HT-29 (cell line): ENCODE measurements around the gene PNMA6A. TPM values are rescaled to one million over a fixed set of nuclear protein-coding genes. Genes with fewer than 3 reads are reported as not detected.
"Not testable (repeated sequence)": the region's sequence is repeated elsewhere in the genome, so short reads cannot be mapped to it uniquely, and the experiment has no call there.

ENCODE experiments used
- DNase-seq: peaks from one replicate; pipeline ENCODE4 v3.0.0-alpha.2; 2015; ENCODE audit warnings: low spot score
- total RNA-seq: library from RNA; depleted of rRNA; stranded (reverse); fragments of >200 nt; shearing (Covaris generic); gene quantifications from 2 replicates; pipeline ENCODE4 v1.2.3, GENCODE V29; 2014; rRNA removed

The PNMA6A gene
- total RNA-seq, result not detected in 2 replicates

DNA sequence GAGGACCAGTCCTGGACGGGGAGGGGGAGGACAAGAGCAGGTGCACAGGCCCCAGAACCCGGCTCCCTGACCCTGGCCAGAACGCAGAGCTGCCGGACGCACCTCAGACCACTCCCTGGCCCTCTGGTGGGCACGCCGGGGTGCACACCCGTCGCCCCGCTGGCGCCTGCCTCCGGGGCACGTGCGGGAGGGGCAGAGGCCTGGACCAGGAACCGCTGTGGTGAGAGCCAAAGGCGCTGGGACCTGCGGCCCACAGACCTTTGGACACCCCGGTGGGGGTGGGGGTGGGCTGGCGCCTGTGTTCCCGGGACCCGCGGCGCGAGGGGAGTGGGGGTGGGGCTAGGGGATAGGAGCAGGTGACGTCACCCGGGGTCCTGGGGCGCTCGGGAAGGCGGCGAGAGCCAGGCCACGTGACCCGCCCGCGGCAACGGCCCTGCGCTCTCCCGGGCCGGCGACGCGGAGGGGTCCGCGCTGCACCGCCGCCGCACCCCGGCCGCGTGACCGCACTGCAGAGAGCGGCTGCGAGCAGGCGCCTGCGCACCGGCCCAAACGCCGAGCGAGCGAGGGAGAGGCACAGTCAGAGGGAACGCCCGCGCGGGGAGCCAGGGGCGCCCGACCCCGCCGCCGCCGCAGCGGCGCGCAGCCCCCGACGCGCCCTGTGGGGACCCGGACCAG lies at the start of gene PNMA6A:
Gene PNMA6A (plus strand): TSS at position 546 of the 675 bp plus-strand sequence. CDS start 609 bp downstream, outside the sequence.
- DNase-seq, result not testable (repeated sequence)

DNA sequence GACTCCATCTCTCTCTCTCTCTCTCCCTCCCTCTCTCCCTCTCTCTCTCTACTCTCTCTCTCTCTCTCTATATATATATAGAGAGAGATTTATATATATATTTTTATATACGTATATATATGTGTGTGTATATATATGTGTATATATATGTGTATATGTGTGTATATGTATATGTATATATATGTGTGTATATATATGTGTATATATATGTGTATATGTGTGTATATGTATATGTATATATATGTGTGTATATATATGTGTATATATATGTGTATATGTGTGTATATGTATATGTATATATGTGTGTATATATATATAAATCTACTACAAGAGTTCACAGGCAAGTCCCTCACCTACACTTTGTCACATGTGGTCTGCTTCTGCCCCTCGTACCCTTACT lies 45.8 kb upstream of the PNMA6A start:
- DNase-seq, result not testable (repeated sequence)

DNA sequence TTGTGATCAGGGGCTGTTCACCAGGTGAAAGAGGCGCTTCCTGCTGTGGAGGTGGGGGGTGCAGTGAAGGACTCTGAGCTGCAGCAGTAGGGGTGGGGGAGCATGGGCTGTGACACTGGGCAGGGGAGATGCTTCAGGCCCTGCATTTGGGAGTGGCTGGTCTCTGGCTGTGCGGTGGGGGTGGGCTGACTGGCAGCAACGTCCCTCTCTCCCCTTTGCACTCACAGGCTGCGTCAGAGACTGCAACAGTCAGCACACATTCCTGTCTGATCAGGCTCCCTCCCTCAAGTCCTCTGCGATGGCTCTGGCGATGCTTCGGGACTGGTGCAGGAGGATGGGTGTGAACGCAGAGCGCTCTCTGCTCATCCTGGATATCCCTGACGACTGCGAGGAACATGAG lies 43.8 kb upstream of the PNMA6A start:
- not testable (repeated sequence) for DNase-seq

DNA sequence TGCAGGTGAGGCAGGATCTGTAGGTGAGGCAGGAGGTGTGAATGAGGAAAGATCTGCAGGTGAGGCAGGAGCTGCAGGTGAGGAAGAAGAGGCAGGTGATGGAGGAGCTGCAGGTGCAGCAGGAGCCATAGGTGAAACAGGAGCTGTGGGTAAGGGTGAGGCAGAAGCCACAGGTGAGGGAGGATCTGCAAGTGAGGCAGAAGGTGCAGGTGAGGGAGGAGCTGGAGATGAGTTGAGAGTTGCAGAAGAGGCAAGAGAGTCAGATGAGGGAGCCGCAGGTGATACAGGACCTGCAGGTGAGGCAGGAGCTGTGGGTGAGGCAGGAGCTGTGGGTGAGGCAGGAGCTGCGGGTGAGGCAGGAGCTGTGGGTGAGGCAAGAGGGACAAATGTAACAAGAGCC lies 43.1 kb upstream of the PNMA6A start:
- DNase-seq, result no peak

DNA sequence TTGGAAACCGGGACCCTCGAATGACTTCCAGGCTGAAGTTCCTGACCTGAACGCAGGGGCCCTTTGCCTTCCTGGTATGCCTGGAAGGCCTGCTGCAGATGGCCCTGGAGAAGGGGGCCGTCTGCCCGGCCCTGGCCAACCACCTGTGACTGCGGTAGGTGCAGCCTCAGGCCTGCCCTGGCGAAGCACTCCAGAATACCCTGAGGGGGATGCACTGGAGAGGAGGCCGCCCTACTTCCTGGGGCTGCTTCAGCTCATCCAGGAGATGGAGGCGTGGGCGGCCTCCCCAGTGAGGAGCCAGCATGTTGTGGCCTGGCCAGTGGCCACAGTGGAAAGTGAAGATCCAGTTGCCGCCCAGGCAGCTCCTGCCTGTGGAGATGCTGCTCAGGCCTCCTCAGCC lies 42.4 kb upstream of the PNMA6A start:
- DNase-seq, result no peak

DNA sequence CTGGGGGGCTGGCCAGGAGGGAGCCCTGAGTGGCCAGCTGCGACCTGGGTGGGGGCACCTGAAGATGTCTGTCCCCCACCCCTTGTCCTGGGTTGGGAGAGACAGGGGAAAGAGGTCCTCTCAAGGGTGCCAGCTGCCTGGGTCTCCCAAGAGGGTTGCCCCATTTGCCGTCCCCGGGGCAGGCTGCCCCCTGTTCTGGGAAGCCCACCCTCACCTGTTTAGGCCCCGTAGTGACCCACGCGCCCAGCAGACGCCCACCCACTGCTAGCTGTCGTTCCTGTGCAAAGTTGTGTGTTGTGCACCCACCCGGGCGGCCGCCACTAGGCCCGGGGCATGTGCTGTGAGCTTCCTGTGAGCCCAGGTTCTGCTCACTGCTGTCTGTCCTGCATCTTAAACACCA lies 41.5 kb upstream of the PNMA6A start:
- DNase-seq, result no peak

DNA sequence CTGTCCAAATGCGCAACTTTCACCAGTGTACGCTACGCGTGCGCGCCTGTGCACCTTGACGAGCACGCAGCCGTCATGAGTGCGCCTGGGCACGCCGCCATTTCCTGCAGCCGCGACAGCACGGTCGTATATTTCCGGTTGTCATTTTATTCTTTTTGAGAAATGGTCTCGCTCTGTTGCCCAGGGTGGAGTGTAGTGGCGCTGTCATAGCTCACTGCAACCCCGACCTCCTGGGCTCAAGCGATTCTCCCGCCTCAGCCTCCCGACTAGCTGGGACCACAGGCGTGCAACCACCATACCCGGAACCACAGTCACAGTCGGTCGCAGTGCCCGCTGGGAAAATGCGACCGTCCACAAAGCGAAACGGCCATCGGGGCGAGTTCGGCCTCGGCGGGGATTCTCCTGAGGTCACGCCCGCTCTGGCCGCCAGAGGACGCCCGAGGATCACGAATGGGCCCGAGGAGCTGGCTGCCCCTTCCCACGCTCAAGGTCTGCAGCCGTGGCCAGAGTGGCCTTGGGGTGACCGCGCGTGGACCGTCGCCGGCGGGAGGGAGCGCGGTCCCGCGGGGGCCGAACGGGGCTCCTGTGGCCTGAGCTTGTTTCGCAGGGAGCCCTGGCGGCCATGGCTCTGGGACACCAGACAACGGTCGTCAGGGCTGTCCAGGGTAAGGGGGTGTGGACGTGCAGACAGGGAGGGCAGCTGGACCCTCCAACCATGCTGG lies 39.7 kb upstream of the PNMA6A start:
- DNase-seq, result peak; percentile 57

DNA sequence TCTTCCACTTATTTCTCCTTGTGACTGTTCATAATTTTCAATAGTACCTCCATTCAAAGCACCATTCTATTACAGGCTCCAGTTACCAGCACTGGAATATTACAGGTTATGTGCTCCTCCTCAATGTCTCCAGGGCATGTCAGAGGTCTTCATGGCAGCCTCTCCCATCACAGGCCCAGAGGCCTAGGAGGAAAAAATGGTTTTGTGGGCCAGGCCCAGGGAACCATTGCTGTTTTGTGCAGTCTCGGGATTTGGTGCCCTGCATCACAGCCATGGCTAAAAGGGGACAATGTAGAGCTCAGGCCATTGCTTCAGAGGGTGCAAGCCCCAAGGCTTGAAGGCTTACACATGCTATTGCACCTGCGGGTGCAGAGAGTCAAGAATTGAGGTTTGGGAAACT lies 23.2 kb upstream of the PNMA6A start:
- no peak for DNase-seq

DNA sequence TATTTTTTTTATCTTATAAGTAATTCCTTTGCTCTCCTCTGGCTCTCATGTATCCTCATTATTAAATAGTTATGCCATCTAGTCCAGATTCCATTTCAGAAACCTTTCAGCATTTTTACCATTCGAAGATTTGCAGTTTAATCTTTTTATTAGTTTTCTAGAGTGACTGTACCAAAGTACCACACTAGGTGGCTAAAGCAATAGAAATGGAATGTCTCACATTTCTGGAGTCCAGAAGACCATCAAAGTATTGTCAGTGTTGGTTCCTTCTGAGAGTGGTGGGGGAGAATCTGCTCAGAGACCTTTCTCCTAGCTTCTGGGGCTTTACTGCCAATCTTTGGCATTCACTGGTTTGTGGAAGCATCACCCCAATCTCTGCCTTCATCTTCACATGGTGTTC lies 19.7 kb upstream of the PNMA6A start:
- DNase-seq, result no peak

DNA sequence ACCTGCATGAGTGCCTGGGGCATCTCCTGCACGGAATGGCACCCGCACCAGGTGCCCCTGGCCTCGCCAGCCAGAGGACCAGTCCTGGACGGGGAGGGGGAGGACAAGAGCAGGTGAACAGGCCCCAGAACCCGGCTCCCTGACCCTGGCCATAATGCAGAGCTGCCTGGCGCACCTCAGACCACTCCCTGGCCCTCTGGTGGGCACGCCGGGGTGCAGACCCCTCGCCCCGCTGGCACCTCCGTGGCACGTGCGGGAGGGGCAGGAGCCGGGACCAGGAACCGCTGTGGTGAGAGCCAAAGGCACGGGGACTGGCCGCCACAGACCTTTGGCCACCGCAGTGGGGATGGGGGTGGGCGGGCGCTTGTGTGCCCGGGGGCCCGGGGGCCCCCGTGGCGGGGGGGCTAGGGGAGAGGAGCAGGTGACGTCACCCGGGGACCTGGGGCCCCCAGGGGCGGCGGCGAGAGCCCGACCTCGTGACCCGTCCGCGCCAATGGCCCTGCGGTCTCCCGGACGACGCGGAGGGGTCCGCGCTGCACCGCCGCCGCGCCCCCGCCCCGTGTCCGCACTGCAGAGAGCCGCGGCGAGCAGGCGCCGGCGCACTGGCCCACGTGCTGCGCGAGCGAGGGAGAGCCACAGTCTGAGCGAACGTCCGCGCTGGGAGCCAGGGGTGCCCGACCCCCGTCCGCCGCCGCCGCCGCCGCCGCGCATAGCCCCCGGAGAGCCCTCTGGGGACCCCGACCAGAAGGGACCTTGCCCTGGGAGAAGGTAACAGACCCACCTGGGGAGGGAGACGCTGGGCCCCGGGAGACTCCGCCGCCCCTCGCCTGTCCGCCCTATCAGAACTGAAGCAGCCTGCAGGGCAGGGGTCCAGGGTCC lies 16.1 kb upstream of the PNMA6A start, which contains the start of gene PNMA3:
Gene PNMA3 (plus strand): TSS at position 600 of the 879 bp plus-strand sequence. CDS start 586 bp downstream, outside the sequence.
- DNase-seq, result no peak

DNA sequence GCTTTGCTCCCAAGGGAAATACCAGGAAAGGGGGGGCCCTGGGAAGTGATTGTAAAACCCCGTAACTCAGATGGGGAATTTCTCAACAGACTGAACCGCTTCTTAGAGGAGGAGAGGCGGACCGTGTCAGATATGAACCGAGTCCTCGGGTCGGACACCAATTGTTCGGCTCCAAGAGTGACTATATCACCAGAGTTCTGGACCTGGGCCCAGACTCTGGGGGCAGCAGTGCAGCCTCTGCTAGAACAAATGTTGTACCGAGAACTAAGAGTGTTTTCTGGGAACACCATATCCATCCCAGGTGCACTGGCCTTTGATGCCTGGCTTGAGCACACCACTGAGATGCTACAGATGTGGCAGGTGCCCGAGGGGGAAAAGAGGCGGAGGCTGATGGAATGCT lies 15.0 kb upstream of the PNMA6A start:
- DNase-seq, result no peak

DNA sequence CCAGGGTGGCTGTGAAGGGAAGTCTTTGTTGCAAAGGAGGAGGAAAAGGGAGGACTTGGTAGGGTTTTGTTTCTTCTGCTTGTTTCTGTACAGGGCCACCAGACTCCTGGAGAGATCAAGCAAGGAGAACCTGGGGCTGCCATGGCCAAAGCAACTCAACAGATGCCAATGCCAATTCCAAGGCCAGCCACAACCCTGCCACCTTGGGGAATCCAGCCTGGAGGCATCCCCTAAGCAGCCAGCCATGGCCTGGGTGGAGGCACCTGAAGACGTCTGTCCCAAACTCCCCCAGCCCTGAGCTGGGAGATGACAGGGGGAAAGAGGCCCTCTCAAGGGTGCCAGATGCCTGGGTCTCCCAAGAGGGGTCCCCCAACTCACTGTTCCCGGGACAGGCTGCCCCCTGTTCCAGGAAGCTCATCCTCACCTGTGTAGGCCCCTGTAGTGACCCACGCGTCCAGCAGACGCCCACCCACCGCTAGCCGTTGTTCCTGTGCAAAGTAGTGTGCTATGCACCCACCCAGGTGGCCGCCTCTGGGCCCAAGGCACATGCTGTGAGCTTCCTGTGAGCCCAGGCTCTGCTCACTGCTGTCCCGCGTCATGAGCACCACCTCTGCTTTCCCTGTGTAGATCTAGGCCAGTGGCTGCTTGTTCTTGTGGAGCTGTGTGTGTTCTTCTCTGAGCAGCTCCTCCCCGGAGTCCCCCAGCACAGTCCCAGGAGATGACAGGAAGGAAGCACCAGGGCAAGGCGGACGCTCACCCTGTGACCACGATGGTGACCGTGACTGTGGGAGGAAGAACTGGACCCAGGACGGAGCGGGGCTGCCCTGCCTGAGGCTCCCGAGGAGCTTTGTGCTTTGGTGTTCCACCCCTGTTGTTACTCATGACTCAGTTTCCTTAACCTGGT lies 12.8 kb upstream of the PNMA6A start:
- no peak for DNase-seq

DNA sequence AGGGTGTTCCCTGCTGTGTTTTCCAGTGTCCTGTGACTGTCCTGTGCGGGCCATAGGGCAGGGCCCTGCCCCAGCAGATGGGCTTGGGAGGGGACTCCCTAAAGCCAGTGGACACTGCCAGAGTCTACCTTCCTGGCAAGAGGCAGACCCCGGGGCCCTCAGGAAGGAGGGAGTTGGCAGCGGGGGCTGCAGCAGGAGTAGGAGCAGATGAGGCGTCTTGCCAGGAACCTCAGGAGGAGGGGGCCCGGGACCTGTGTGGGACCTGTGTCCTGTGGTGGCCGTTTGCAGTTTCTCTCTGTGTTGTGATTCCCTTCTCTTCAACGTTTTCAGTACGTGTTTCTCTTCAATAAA lies 12.2 kb upstream of the PNMA6A start:
- DNase-seq, result no peak

DNA sequence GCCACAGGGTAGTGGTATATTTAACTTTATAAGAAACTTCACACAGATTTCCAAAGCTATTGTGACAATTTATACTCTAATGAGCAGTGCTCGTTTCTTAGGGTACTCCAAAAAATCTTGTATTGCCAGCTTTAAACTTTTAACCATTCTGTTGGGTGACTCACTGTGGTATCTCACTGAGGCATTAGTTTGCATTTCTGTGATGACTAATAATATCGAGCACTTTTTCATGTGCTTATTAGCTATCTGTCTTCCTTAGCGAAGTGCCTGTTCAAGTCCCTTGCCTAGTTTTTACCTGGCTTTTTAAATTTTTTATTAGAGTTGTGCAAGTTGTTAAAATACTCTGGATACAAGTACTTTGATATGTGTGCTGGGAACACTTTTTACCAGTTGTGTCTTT lies 10.5 kb upstream of the PNMA6A start:
- DNase-seq, result no peak

DNA sequence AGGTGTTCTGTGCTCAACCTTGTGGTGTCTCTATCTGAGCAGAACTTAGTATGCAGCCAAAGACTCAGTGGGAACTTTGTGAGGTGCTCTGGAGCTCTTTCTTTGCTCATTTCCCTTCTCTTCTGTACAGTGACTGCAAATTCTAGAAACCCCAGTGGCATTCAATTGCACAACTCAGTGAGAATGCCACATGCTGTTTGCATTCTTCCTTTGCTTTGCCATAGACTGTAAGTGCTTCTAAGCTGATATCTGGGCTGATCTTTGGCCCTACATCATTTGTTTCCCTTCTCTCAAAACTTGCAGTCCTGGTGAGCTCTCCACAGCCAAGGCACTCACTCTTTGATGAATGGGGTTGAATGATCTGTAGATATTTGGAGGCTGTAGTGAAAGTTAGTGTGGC lies 8.9 kb upstream of the PNMA6A start:
- DNase-seq, result no peak

DNA sequence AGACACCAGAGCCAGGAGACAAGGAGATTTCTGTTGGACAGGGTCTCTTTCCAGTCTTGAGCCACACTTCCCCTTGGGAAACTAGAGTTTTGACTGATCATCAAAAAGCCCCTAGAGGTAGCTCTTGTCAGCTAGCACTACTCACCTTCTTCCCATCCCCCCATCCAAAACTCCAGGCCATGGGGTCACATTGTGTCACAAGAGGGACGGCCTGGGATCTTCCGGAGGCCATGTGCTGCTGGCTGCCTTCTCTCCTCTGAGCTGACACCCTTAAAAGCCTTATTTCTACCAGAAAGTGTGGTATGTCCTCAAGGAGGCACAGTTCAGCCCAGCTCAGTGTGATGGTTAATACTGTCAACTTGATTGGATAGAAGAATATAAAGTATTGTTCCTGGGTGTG lies 8.2 kb upstream of the PNMA6A start:
- DNase-seq, result no peak

DNA sequence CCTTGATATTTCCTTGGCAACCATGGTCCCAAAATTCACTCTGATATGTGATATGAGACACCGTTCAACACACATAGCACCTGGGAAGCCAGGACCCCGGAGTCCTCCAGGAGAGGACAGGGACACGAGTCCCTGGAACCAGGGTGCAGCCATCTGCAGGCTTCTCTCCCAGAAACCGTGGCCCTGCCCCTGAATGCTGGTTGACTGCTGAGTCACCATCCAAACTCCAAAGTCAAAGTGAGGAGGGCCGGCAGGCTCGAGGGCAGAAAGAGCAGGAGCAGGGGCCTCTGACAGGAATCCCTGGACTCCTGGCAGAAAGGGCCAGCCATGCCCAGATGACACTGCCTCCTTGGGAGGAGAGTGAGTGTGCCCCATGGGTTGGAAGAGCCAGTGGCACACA lies 6.9 kb upstream of the PNMA6A start:
- no peak for DNase-seq

DNA sequence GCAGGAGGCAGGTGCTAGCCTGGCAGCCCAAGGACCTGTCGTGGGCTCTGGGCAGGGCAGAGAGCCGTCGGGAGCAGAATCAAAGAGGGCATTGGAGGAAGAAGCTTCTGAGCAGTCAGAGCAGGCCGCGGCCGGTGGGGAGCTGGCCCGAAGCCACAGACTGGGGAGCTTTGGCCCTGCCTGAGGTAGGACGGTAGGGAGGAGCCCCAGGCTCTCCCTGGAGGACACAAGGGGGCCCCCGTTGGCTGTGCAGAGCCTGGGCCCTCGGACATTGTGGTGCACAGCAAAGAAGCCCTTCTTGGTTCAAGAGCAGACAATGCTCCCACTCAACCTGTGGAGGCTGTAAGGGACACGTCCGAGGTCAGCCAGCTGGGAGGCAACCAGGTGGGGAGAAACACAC lies 5.9 kb upstream of the PNMA6A start:
- not testable (repeated sequence) for DNase-seq

DNA sequence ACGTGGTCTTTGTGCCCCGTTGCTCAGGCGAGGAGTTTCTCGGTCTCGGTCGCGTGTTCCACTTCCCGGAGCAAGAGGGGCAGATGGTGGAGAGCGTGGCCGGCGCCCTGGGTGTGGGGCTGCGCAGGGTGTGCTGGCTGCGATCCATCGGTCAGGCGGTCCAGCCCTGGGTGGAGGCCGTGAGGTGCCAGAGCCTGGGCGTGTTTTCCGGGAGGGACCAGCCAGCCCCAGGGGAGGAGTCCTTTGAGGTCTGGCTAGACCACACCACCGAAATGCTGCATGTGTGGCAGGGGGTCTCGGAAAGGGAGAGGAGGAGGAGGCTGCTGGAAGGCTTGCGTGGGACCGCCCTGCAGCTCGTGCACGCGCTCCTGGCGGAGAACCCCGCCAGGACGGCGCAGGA lies 1.1 kb downstream of the PNMA6A start:
- not testable (repeated sequence) for DNase-seq

DNA sequence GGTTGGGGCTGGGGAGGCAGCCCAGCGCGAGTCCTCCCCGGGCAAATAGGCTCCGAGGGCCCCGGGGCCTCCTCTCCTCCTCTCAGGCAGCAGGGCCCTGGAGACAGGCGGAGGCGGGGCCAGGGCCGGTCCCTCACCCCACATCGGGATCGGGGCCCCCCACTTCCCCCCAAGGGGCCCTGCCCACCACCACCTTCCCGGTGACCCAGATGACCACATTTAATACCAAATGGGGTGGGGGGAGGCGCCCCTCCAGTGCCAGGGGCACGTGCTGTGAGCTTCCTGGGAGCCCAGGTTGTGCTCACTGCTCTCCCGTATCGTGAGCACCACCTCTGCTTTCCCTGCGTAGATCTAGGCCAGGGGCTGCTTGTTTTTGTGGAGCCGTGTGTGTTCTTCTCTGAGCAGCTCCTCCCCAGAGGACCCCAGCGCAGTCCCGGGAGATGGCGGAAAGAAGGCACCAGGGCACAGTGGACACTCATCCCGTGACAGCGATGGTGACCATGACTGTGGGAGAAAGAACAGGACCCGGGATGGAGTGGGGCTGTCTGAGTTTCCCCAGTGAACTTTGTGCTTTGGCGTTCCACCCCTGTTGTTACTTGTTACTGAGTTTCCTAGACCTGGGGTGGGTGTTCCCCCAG lies 2.1 kb downstream of the PNMA6A start:
- DNase-seq, result no peak

DNA sequence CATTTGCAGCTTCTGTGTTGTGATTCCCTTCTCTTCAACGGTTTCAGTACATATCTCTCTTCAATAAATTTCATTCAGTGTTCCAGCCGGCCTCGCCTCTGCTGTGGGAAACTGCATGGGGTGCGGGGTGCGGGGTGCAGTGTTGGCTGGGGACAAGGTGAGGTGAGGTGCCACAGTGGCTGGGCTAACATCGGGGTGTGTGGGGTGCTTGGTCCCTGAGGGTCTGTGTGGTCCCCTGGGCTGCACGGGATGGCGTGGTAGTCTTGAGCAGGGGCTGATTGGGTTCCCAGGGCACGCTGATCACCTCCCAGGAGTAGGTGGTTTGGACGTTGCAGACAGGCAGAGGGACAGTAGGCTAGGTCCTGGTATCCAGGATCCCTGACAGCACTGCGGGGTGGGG lies 2.7 kb downstream of the PNMA6A start:
- no peak for DNase-seq
